Esophagus mucosa (tissue), 1 donor: ENCODE data around the gene WFDC8. TPM values are rescaled to one million over a fixed set of nuclear protein-coding genes. Genes with fewer than 3 reads are reported as not detected.
A peak's percentile ranks its signal among the peaks of the same experiment; 100 is the strongest.
"Not testable (repeated sequence)": the region's sequence is repeated elsewhere in the genome, so short reads cannot be mapped to it uniquely, and the experiment has no call there.

Experiments used
- ATAC-seq: fragments of 200-7000 bp; cut with Tn5 transposase; one replicate; pipeline ENCODE4 v1.9.1; 2020
- total RNA-seq: library from RNA; stranded (reverse); gene quantifications from one replicate; pipeline ENCODE4 v1.2.4, GENCODE V29; 2023
- donor health status: DM: yes; HTN: yes; CAD: no.

The WFDC8 gene
- not detected for total RNA-seq

DNA sequence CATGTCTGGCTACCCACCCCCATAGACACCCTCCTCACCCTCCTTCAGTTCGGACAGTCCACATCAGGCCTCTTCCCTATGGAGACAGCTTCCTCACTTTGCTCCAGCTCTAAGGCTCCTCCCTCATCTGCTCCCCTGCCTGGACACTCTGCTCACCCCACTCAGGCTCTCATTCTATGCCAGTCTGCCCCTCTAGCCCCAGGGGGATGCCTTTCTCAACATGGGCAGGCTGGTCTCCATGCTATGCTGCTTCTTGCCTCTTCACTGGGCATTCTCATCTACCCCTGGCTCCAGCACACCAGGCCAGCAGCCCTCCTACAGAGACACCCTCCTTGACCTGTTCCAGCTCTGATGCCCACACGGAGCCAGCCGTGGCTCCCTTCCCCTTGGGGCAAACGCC, at the start of gene WFDC8:
Gene WFDC8, minus strand, starts transcription at position 101 of the 400 bp plus-strand sequence. Its CDS starts 37 bp downstream, at position 64.
- ATAC-seq, result no peak

GRCh38 chr20:45626540-45626939, 47.5 kb upstream of the WFDC8 start:
- no peak for ATAC-seq

GRCh38 chr20:45621593-45621992, 42.5 kb upstream of the WFDC8 start:
- ATAC-seq, result no peak

- no peak for ATAC-seq
Observed at GRCh38 chr20:45617591-45617990, 38.5 kb upstream of the WFDC8 start.

DNA sequence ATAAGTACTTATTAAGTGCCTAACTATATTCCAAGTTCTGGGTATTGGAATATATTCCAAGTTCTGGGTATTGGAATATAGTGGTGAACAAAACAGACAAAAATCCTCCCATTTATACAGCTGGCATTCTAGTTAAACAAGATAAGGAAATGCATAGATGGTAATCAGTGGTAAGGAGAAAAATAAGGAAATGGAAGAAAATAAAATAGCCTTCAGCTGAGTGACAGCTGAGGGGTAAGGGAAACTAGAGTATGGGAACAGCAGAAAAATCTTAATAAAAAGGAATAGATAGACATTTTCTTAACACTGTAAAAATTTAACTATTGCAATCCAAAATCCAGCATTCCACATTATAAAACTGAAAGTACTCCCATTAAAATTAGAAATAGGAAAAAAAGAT, 33.2 kb upstream of the WFDC8 start:
- ATAC-seq, result no peak

- ATAC-seq, result no peak
Observed at GRCh38 chr20:45611054-45611453, 32.0 kb upstream of the WFDC8 start.

DNA sequence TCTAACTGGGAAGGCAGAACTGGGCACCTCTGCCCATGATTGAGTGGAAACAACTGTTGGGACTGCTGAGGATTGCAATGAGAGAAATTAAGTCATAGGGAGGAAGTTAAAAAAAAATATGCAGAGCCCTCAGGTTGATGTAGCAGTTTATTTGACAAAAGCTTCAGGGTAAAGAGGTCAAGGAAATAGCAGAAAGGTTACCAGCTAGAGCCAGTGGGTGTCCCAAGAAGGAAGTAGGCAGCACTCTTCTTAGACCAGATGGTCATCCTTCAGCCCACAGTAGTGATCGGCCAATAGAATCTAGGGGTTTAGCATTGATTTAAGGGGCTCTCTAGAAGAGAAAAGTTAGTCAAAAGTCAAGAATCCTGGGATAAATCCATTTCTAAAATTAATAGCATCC, 28.7 kb upstream of the WFDC8 start:
- no peak for ATAC-seq

GRCh38 chr20:45595235-45595634, 16.2 kb upstream of the WFDC8 start:
- ATAC-seq, result no peak

DNA sequence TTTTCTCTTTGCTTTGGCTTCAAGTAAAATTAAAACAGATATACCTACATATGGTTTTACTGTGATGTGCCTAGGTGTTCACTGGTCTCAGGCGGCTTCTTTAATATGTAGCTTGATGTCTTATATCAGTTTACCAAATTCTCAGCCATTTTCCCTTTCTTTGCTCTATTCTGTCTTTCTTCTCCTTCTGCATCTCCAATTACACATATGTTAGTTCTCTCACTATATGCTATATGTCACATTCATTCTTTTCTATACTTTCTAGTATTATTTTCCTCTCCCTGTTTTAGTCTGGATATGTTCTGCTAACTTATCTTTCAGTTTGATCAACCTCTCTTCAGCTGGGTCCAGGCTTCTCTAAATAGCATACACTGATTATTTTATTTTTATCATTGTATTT, 14.4 kb upstream of the WFDC8 start:
- no peak for ATAC-seq

DNA sequence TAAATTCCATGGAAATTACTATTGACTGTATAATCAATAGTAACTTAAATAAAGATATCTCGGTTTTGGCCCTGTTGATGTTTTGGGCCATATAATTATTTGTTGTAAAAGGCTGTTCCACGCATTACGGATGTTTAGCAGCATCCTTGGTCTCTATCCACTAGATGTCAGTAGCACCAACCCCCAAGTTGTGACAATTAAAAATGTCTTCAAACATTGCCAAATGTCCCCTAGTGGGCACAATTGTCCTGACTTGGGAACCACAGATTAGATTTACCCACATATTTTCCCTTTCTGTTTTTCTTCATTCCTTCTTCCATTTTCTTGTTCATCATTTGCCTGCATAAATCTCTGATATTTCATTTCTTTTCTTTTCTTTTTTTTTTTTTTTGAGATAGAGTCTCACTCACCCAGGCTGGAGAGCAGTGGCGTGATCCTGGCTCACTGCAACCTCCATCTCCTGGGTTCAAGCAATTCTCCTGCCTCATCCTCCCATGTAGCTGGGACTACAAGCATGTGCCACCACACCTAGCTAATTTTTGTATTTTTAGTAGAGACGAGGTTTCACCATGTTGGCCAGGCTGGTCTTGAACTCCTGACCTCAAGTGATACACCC, 13.6 kb upstream of the WFDC8 start:
- ATAC-seq, result peak; percentile 46

GRCh38 chr20:45589725-45590124, 10.6 kb upstream of the WFDC8 start:
- no peak for ATAC-seq

DNA sequence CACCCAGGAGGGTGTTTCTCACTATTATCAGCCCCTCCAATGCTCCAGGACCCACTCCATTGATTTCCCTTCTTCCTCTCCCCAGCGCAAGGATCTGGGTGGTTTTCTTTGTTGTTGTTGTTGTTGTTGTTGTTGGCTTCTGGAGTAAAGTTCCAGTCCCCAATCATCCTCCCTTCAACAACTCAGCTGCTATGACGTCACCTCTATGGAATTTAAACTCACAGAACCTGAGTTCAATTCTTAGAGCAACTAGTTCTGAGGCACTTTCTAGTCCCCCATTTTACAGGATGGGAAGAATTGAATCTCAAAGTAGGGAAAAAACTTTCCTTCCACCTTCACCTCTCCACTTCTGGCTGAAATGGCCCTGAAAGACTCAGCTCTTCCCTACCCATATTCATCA, 9.7 kb upstream of the WFDC8 start:
- ATAC-seq, result no peak

DNA sequence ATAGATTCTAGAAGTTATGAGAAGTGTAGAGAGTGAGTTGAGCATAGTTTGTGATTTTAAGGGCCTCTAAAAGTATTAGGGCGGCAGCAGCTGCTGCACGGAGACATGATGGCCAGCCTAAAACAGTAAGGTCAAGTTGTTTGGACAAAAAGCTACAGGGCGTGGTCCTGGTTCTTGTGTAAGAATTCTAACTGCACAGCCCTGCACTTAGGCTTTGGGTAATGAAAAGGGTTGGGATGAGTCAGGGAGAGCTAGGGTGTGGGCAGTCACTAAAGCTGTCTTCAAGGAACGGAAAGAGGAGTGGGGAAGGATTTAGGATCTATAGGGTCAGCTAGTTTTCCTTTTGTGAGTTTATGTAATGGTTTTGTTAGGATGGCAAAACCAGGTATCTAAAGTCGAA, 6.9 kb upstream of the WFDC8 start:
- not testable (repeated sequence) for ATAC-seq

- ATAC-seq, result not testable (repeated sequence)
Observed at GRCh38 chr20:45584294-45584693, 5.2 kb upstream of the WFDC8 start.

DNA sequence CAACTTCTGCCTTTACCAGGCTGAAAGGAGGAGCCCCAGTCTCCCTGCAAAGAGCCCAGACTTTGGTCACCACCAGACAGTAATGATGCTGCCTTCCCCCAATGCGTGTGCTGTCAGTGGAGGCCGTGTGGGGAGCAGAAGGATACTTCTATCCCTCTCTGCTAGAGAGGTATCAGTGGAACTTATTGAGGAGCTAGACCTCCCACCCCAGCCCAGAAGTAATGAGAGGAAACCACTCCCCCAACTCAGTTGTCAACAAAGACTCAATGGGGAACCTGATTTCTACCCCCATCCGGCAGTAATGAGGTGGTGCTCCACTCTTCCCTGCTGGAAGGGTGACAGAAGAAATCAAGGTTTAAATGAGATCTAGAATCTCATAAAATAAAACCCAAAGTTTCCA, 4.4 kb upstream of the WFDC8 start:
- ATAC-seq, result no peak

DNA sequence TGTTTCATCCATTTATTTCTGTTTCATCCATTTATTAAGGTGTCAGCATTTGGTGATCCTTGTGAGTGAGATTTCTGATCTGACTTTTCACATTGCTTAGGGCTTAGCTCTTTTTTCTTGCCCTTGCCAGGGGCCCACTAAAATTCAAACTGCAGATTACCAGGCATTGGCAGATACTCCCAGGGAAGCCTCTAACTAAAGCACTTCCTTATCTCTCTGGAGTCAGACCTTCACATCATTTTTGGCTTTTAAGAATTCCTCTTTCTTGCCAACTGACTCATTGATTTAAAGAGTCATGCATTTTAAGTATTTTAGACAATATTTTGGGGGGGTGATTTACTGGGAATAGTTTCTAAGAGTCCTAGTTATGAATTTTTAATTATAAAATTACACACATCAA, 2.6 kb upstream of the WFDC8 start:
- ATAC-seq, result no peak

- ATAC-seq, result no peak
Observed at GRCh38 chr20:45578231-45578630, 853 bp downstream of the WFDC8 start.

GRCh38 chr20:45576995-45577394, 2.1 kb downstream of the WFDC8 start:
- no peak for ATAC-seq

GRCh38 chr20:45575931-45576330, 3.2 kb downstream of the WFDC8 start:
- no peak for ATAC-seq

DNA sequence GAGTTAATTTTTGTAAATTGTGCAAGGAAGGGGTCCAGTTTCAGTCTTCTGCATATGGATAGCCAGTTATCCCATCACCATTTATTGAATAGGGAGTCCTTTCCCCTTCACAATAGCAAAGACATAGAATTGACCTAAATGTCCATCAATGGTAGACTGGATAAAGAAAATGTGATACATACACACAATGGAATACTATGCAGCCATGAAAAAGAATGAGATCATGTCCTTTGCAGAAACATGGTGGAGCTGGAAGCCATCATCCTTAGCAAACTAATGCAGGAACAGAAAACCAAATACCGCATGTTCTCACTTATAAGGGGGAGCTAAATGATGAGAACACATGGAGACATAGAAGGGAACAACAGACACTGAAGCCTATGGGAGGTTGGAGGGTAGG, 9.4 kb downstream of the WFDC8 start:
- not testable (repeated sequence) for ATAC-seq

- ATAC-seq, result no peak
Observed at GRCh38 chr20:45564760-45565276, 14.3 kb downstream of the WFDC8 start.

GRCh38 chr20:45555198-45555597, 23.9 kb downstream of the WFDC8 start:
- ATAC-seq, result no peak

GRCh38 chr20:45552456-45552855, 26.6 kb downstream of the WFDC8 start:
- no peak for ATAC-seq

- ATAC-seq, result no peak
Observed at GRCh38 chr20:45550765-45551164, 28.3 kb downstream of the WFDC8 start.

DNA sequence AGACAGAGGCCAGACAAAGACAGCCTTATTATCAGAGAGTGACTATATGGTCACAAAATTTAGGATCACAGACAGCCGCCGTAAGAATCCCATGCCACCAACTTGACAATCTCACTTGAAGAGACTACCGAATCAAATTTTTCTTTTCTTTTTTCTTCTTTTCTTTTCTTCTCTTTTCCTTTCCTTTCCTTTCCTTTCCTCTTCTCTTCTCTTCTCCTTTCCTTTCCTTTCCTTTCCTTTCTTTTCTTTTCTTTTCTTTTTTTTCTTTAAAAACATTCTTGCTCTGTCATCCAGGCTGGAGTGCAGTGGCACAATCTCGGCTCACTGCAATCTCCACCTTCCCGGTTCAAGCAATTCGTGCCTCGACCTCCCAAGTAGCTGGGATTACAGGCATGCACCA, 30.7 kb downstream of the WFDC8 start:
- no peak for ATAC-seq
